GM13977 (cell line): ENCODE measurements around the gene LSG1.

Experiments used
- DNase-seq: peaks from one replicate; pipeline ENCODE4 v3.0.0; 2012; ENCODE audit warnings: low spot score
- in situ Hi-C: fragments of 300-500 bp; cut with MboI; formaldehyde crosslinking; loops from one replicate; pipeline ENCODE4 v1.12.0; 2022; ENCODE audit warnings: low sequenced_read_pairs, low pct_unique_long_range_greater_than_20kb, mixed read lengths, inconsistent platforms; ENCODE audit not compliant: unreplicated experiment
- TF ChIP-seq, protein P1 (sequence below): IDR thresholded peaks from 2 replicates; pipeline ENCODE4 v1.5.1; 2012; ENCODE audit warnings: mild to moderate bottlenecking, control low read depth; ENCODE audit not compliant: insufficient read depth; ENCODE audit errors: extremely low read depth, missing control alignments

LSG1 gene

DNA sequence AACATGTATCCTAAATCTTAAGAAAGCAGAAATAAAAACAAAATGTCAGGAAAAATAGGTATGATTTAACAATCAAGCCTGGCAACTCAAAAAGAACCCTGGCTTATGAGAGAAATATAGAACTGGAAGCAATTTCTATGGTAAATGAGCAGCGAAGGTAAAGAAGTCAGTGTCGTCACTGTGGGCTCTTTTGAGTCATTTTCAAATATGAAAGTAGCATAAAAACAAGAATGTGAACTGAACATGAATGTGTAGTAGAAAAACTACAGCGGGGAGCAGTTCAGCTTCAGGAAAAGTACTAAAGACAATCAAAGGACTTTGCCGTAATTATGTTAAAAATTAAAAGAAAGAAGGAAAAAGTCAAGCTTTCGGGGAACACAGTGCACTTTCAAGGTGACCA is 17.5 kb downstream of the LSG1 start:
- DNase-seq, result peak; percentile 57
- in situ Hi-C loops, result no loop called here
- TF ChIP-seq, protein P1, sequence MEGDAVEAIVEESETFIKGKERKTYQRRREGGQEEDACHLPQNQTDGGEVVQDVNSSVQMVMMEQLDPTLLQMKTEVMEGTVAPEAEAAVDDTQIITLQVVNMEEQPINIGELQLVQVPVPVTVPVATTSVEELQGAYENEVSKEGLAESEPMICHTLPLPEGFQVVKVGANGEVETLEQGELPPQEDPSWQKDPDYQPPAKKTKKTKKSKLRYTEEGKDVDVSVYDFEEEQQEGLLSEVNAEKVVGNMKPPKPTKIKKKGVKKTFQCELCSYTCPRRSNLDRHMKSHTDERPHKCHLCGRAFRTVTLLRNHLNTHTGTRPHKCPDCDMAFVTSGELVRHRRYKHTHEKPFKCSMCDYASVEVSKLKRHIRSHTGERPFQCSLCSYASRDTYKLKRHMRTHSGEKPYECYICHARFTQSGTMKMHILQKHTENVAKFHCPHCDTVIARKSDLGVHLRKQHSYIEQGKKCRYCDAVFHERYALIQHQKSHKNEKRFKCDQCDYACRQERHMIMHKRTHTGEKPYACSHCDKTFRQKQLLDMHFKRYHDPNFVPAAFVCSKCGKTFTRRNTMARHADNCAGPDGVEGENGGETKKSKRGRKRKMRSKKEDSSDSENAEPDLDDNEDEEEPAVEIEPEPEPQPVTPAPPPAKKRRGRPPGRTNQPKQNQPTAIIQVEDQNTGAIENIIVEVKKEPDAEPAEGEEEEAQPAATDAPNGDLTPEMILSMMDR, result no peak

DNA sequence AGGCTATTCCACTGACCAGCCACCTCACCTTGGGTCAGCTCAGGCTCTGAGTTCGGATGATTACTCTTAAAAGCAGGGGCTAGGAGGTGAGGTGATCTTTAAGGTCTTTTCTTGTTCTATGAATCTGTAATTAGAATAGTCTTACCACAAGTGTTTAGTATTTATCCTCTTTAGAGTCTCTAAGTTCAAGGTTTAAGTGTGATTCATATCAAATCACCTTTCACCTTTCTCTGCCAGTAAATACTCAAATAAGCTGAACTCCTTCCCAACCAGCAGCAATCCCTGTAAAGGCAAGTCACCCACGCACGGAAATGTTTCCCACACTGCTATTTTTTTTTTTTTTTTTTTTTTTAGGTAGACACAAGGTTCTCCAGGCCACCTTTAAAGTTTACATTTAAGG is 24.2 kb downstream of the LSG1 start:
- TF ChIP-seq, protein P1, result no peak
- no peak for DNase-seq
- in situ Hi-C loops, result no loop called here

DNA sequence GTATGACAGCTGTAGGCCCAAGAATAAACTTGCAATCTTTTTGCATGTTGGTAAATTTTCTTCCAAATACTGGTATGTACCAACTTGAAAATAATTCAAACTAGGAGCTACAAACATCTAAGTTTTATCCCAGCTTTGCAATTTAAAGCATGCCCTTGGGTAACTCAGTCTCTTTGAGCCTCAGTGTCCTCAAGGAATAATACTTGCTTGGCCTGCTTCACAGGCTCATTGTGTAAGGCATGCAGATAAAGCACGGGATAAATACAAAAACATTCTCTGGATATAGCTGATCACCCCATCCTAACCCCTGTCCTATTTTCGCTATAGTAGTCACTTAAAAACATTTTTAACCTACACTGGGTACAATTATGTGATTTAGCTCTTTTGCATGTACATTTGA is 29.2 kb downstream of the LSG1 start:
- in situ Hi-C loops, result no loop called here
- TF ChIP-seq, protein P1, result no peak
- no peak for DNase-seq

DNA sequence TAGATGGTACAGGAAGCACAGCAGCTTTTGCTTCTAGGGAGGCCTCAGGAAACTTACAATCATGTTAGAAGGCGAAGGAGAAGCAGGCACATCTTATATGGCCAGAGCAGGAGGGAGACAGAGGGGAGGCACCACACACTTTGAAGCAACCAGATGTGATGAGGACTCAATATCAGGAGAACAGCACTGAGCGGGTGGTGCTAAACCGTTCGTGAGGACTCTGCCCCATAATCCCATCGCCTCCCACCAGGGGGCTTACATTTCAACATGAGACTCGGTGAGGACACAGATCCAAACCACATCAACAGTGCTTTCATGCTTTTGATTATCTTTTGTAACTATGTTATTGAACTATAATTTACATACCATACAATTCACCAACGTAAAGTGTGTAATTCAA is 31.2 kb downstream of the LSG1 start:
- in situ Hi-C loops, result no loop called here
- no peak for DNase-seq

DNA sequence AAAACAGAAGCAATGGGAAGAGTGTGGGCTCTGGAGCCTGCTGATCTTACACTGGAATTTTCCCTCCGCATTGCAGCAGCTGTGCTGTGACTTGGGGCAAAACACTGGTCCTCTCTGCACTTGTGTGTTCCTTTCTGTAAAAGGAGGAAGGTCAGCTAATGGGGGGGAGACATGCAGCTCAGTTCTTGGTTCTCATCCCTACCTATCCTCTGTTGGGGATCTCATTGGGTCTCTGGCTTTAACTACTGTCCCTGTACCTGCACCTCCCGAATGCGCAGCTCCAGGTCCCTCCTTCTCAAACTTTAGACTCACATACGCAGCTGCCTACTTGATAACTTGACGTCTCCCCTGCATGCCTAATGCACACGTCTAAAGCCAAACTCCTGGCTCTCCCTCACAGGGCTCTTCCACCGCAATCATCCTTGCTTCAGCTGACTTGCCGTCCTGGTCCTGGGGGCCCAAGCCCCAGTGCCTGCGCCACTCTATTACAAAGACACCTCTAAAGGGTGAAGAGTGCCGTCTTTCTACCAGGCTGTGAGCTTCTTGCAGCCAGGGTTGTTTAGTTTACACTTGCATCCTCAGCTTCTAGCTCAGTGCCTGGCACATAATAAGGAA is 32.9 kb downstream of the LSG1 start:
- TF ChIP-seq, protein P1, result no peak
- no peak for DNase-seq
- in situ Hi-C loops, result no loop called here

More for the DNA sequence above, 31.2 kb downstream of the LSG1 start:
- TF ChIP-seq, protein P1, result peak; percentile 8

DNA sequence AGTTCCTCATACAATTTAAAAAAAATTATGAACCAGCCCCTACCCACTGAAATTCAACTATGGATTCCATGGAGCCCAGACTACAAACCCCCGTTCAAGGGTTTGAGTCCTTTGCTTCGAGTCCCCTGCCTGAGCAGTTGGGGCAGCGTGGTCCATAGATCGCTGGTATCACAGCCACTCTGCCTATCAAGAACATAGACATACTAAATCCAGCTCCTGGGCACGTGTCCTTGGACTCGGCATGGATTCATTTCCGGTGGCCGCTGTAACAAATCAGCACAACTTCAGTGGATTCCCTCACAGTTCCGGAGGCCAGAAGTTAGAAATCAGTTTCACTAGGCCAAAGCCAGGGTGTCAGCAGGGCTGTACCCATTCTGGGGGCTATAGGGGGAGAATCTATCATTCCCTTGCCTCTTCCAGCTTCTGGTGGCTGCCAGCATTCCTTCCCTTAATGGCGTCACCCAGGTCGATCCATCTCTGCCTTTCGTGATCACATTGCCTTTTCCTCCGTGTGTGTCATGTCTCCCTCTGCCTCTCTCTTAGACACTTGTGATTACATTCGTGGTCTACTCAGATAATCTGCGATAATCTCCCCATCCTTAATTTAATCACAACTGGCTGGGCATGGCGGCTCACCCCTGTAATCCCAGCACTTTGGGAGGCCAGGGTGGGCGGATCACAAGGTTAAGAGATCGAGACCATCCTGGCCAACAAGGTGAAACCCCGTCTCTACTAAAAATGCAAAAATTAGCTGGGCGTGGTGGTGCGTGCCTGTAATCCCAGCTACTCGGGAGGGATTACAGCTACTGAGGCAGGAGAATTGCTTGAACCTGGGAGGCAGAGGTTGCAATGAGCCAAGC is 34.2 kb downstream of the LSG1 start:
- TF ChIP-seq, protein P1, result no peak
- no peak for DNase-seq
- in situ Hi-C loops, result no loop called here
